B cell (primary cell): ENCODE results near the gene SLIT3.

Source experiments
- CTCF ChIP-seq: fragments of 200-600 bp; IDR thresholded peaks from one replicate; pipeline ENCODE4 v1.8.0; 2022; ENCODE audit warnings: antibody characterized with exemption, mild to moderate bottlenecking
- EZH2 ChIP-seq: IDR thresholded peaks from 2 replicates; pipeline ENCODE4 v1.6.1; 2012; ENCODE audit warnings: borderline replicate concordance, low read depth, mild to moderate bottlenecking, moderate library complexity, low read length; ENCODE audit not compliant: insufficient read depth, poor library complexity, severe bottlenecking

- TF ChIP-seq EZH2: no peak
- no peak for TF ChIP-seq CTCF
These were observed 469.6 kb downstream of the SLIT3 start for GRCh38 chr5:168831383-168831782.
